Mesendoderm (in vitro differentiated cells): Measurements from ENCODE around the gene CFAP221.

Experiments
- DNase-seq: peaks from one replicate; pipeline ENCODE4 v3.0.0; 2013
- H2AK5ac ChIP-seq: 2 replicates; pipeline ENCODE4 v1.6.1; 2013; ENCODE audit warnings: low read length, inconsistent platforms
- H2BK120ac ChIP-seq: 2 replicates; pipeline ENCODE4 v1.6.1; 2013; ENCODE audit warnings: low read depth, mild to moderate bottlenecking, low read length, moderate library complexity, mixed read lengths
- H2BK15ac ChIP-seq: replicated peaks from 2 replicates; pipeline ENCODE4 v1.6.1; 2013; ENCODE audit warnings: low read depth, mild to moderate bottlenecking, moderate library complexity
- H2BK5ac ChIP-seq: 2 replicates; pipeline ENCODE4 v1.6.1; 2013; ENCODE audit warnings: low read length, inconsistent platforms
- H3K18ac ChIP-seq: 2 replicates; pipeline ENCODE4 v1.6.1; 2013; ENCODE audit warnings: mild to moderate bottlenecking, low read length, mixed read lengths
- H3K23ac ChIP-seq: one replicate; pipeline ENCODE4 v1.6.1; 2013; ENCODE audit warnings: low read length
- H3K27ac ChIP-seq: 2 replicates; pipeline ENCODE4 v1.5.1; 2013; ENCODE audit warnings: low read depth, mild to moderate bottlenecking, inconsistent platforms, low read length, moderate library complexity
- H3K27me3 ChIP-seq: 2 replicates; pipeline ENCODE4 v1.6.1; 2013; ENCODE audit warnings: low read length, control low read depth, mild to moderate bottlenecking, inconsistent platforms; ENCODE audit not compliant: insufficient read depth, poor library complexity
- H3K36me3 ChIP-seq: 2 replicates; pipeline ENCODE4 v1.6.1; 2013; ENCODE audit warnings: low read length, inconsistent platforms; ENCODE audit not compliant: control insufficient read depth, insufficient read depth
- H3K4ac ChIP-seq: one replicate; pipeline ENCODE4 v1.6.1; 2013; ENCODE audit warnings: low read depth, mild to moderate bottlenecking, low read length, moderate library complexity
- H3K4me1 ChIP-seq: 2 replicates; pipeline ENCODE4 v1.6.1; 2013; ENCODE audit warnings: low read depth, low read length, inconsistent platforms; ENCODE audit not compliant: control insufficient read depth
- H3K4me2 ChIP-seq: 2 replicates; pipeline ENCODE4 v1.6.1; 2013; ENCODE audit warnings: low read length
- H3K4me3 ChIP-seq: 2 replicates; pipeline ENCODE4 v1.5.1; 2013; ENCODE audit warnings: mild to moderate bottlenecking, low read length
- H3K56ac ChIP-seq: one replicate; pipeline ENCODE4 v1.6.1; 2013; ENCODE audit warnings: low read length
- H3K79me1 ChIP-seq: 2 replicates; pipeline ENCODE4 v1.6.1; 2013; ENCODE audit warnings: low read length, inconsistent platforms
- H3K79me2 ChIP-seq: 2 replicates; pipeline ENCODE4 v1.6.1; 2013; ENCODE audit warnings: mild to moderate bottlenecking, low read length; ENCODE audit not compliant: control insufficient read depth, insufficient read depth
- H3K9ac ChIP-seq: 2 replicates; pipeline ENCODE4 v1.6.1; 2013; ENCODE audit warnings: low read length, inconsistent platforms
- H4K5ac ChIP-seq: one replicate; pipeline ENCODE4 v1.6.1; 2013; ENCODE audit warnings: low read length
- H4K8ac ChIP-seq: one replicate; pipeline ENCODE4 v1.6.1; 2013; ENCODE audit warnings: low read depth, mild to moderate bottlenecking, control low read depth, low read length, moderate library complexity
- WGBS: extraction: QIAGEN DNeasy Blood & Tissue Kit; methylation state at CpG from one replicate; pipeline ENCODE4 v1.1.7; 2013; ENCODE audit warnings: low lambda C conversion rate, missing lambda C conversion rate; ENCODE audit not compliant: insufficient coverage; ENCODE audit errors: extremely low coverage; 5-methylcytosine and 5-hydroxymethylcytosine counted together

The CFAP221 gene

GRCh38 chr2:119548516-119549120, 4.4 kb downstream of the CFAP221 start:
- no peaks in the 10 kb centered on the region for H3K79me1 ChIP-seq
- H3K23ac ChIP-seq = no peak overlapping the region
- H3K36me3 ChIP-seq = no peaks in the 10 kb centered on the region
- no peak overlapping the region for H3K4me3 ChIP-seq
- H3K27me3 ChIP-seq = no peaks in the 10 kb centered on the region
- no peak overlapping the region for H3K4ac ChIP-seq
- no peak overlapping the region for H3K9ac ChIP-seq
- H2BK5ac ChIP-seq = no peak overlapping the region
- H4K8ac ChIP-seq = no peak overlapping the region
- H3K4me1 ChIP-seq = peaks cover 10% of the 10 kb centered on the region
- no peak overlapping the region for H3K56ac ChIP-seq
- no peak overlapping the region for H2BK15ac ChIP-seq
- no peaks in the 10 kb centered on the region for H3K79me2 ChIP-seq
- H2AK5ac ChIP-seq = no peak overlapping the region
- H3K18ac ChIP-seq = no peak overlapping the region
- H3K27ac ChIP-seq = no peak overlapping the region
- H4K5ac ChIP-seq = no peak overlapping the region
- H3K4me2 ChIP-seq = no peak overlapping the region
- DNase-seq = no peak
- WGBS = no CpG with 5 or more reads among the region's 2 CpGs
- H2BK120ac ChIP-seq = no peak overlapping the region

- Histone ChIP-seq H2BK5ac (no peak overlapping the region), H2BK15ac (no peak overlapping the region), H3K36me3 (no peaks in the 10 kb centered on the region), H4K8ac (no peak overlapping the region), H3K18ac (no peak overlapping the region), H3K79me2 (no peaks in the 10 kb centered on the region), H3K9ac (no peak overlapping the region), H3K27ac (no peak overlapping the region), H3K56ac (no peak overlapping the region), H3K4me3 (no peak overlapping the region), H3K27me3 (no peaks in the 10 kb centered on the region), H3K4ac (no peak overlapping the region), H2BK120ac (no peak overlapping the region), H4K5ac (no peak overlapping the region), H3K4me1 (peaks cover 10% of the 10 kb centered on the region), H3K23ac (no peak overlapping the region), H3K4me2 (no peak overlapping the region), H3K79me1 (no peaks in the 10 kb centered on the region), H2AK5ac (no peak overlapping the region)
- no CpG with 5 or more reads among the region's 1 CpG for WGBS
- DNase-seq = no peak
These were observed 5.0 kb downstream of the CFAP221 start for GRCh38 chr2:119549241-119549640.

- Histone ChIP-seq H3K56ac (no peak overlapping the region), H3K27ac (no peak overlapping the region)
- WGBS = no CpG with 5 or more reads among the region's 2 CpGs
These were observed 6.1 kb downstream of the CFAP221 start for GRCh38 chr2:119550346-119550745.

DNA sequence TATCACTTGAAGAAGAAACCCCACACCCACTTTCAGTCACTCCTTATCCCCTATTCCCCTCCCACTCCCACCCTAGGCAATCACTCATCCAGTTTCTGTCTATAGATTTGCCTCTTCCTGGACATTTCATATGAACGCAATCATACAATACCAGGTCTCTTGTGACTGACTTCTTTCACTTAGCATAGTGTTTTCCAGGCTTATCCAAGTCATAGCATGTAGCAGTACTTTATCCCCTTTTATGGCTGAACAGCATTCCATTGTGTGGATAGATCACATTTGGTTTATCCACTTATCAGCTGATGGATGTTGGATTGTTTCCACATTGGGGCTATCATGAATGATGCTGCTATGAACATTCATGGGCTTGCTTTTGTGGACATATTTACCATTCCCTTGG, 6.6 kb downstream of the CFAP221 start:
- peaks cover 6% of the 10 kb centered on the region for H3K4me1 ChIP-seq
- H3K36me3 ChIP-seq = no peaks in the 10 kb centered on the region
- no peak overlapping the region for H3K23ac ChIP-seq
- no peak overlapping the region for H3K56ac ChIP-seq
- no peak overlapping the region for H3K27ac ChIP-seq
- H2AK5ac ChIP-seq = no peak overlapping the region
- H2BK120ac ChIP-seq = no peak overlapping the region
- no peak overlapping the region for H3K9ac ChIP-seq
- H3K18ac ChIP-seq = no peak overlapping the region
- H4K5ac ChIP-seq = no peak overlapping the region
- no peaks in the 10 kb centered on the region for H3K79me1 ChIP-seq
- no peak for DNase-seq
- no peak overlapping the region for H2BK15ac ChIP-seq
- WGBS = no CpG with 5 or more reads among the region's 1 CpG
- no peak overlapping the region for H4K8ac ChIP-seq
- H3K4me3 ChIP-seq = no peak overlapping the region
- H3K4me2 ChIP-seq = no peak overlapping the region
- no peak overlapping the region for H2BK5ac ChIP-seq
- no peak overlapping the region for H3K4ac ChIP-seq
- H3K27me3 ChIP-seq = no peaks in the 10 kb centered on the region
- no peaks in the 10 kb centered on the region for H3K79me2 ChIP-seq

More at GRCh38 chr2:119550346-119550745, 6.1 kb downstream of the CFAP221 start:
- no peak overlapping the region for H3K9ac ChIP-seq
- no peak overlapping the region for H2AK5ac ChIP-seq
- no peaks in the 10 kb centered on the region for H3K79me1 ChIP-seq
- no peak overlapping the region for H2BK15ac ChIP-seq
- H2BK5ac ChIP-seq = no peak overlapping the region
- H3K27me3 ChIP-seq = no peaks in the 10 kb centered on the region
- H3K4me3 ChIP-seq = no peak overlapping the region
- H3K18ac ChIP-seq = no peak overlapping the region
- H3K4ac ChIP-seq = no peak overlapping the region
- no peak overlapping the region for H4K5ac ChIP-seq
- no peak overlapping the region for H2BK120ac ChIP-seq
- no peak overlapping the region for H3K23ac ChIP-seq
- H3K36me3 ChIP-seq = no peaks in the 10 kb centered on the region
- DNase-seq = no peak
- no peak overlapping the region for H4K8ac ChIP-seq
- no peak overlapping the region for H3K4me2 ChIP-seq
- H3K79me2 ChIP-seq = no peaks in the 10 kb centered on the region
- H3K4me1 ChIP-seq = peaks cover 8% of the 10 kb centered on the region

DNA sequence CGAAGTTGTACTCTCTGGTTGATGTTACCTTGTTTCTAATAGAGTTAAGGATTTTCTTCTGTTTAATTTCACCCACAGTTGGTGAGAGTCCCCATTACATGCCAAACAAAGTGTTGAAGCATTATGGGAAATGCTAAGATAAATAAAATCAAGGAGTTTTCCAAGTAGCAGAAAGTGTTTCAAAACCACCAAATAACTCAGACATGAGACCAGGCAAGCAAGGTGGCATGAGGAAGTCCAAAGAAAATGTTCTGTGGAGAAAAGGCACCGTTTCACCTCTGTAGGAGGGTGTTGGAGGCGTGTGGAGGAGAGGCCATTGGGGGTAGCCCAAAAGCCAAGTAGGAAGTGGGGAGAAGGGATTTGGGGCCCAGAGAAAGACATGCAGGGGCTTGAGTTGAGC, 8.7 kb downstream of the CFAP221 start:
- no peak overlapping the region for H3K56ac ChIP-seq
- no peak overlapping the region for H2AK5ac ChIP-seq
- no peak overlapping the region for H3K4me3 ChIP-seq
- H3K4me2 ChIP-seq = no peak overlapping the region
- H3K27me3 ChIP-seq = no peaks in the 10 kb centered on the region
- no peak overlapping the region for H3K27ac ChIP-seq
- no peak overlapping the region for H3K4ac ChIP-seq
- no peak for DNase-seq
- H2BK5ac ChIP-seq = no peak overlapping the region
- H3K9ac ChIP-seq = no peak overlapping the region
- H4K8ac ChIP-seq = no peak overlapping the region
- no peak overlapping the region for H2BK15ac ChIP-seq
- no peaks in the 10 kb centered on the region for H3K36me3 ChIP-seq
- H3K4me1 ChIP-seq = no peaks in the 10 kb centered on the region
- no peak overlapping the region for H2BK120ac ChIP-seq
- no peak overlapping the region for H3K23ac ChIP-seq
- no peaks in the 10 kb centered on the region for H3K79me1 ChIP-seq
- no peak overlapping the region for H4K5ac ChIP-seq
- H3K79me2 ChIP-seq = no peaks in the 10 kb centered on the region
- no peak overlapping the region for H3K18ac ChIP-seq
- WGBS = no CpG with 5 or more reads among the region's 3 CpGs

DNA sequence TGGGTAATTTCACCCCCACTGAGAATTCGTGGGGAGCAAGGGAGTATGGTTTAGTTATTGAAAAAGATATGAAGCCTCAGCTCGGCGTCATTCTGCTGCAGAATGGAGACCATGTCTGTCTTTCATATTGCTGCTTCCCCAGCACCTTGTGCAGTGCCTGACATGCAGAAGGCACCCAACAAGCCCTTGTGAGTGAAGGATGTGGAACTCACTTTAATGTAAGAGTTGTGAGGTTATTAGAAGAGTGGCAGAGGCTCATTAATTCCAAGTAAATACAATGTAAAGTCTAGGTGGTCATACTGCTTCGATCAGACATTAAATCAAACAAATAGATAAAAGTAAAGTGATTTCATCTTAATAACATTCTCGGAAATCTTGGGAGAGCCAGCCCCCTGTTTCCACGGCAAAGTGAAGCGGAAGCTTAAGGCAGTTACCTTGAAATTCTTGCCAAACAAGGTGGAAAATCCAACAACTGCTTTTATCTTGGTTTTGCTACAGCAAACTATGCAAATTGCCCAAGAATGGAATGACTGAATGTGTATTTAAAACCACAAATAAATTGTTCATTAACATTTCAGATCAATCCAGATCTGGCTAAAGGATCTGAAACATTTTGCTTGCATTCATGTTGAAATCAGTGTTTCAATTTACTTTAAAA, 9.6 kb downstream of the CFAP221 start:
- no peak overlapping the region for H2BK120ac ChIP-seq
- H2BK5ac ChIP-seq = no peak overlapping the region
- no peak overlapping the region for H3K23ac ChIP-seq
- no peak overlapping the region for H3K4ac ChIP-seq
- no peaks in the 10 kb centered on the region for H3K4me1 ChIP-seq
- no peak overlapping the region for H3K4me3 ChIP-seq
- H3K79me2 ChIP-seq = no peaks in the 10 kb centered on the region
- DNase-seq = no peak
- H4K8ac ChIP-seq = no peak overlapping the region
- no peaks in the 10 kb centered on the region for H3K36me3 ChIP-seq
- no peak overlapping the region for H3K27ac ChIP-seq
- WGBS = no CpG with 5 or more reads among the region's 7 CpGs
- H3K4me2 ChIP-seq = no peak overlapping the region
- H3K27me3 ChIP-seq = no peaks in the 10 kb centered on the region
- H2BK15ac ChIP-seq = no peak overlapping the region
- no peak overlapping the region for H3K56ac ChIP-seq
- H4K5ac ChIP-seq = no peak overlapping the region
- no peak overlapping the region for H2AK5ac ChIP-seq
- no peak overlapping the region for H3K18ac ChIP-seq
- no peaks in the 10 kb centered on the region for H3K79me1 ChIP-seq
- no peak overlapping the region for H3K9ac ChIP-seq
